ENCODE measurements around the gene INPP4B. TPM values are rescaled to one million over a fixed set of nuclear protein-coding genes. Genes with fewer than 3 reads are reported as not detected.

INPP4B gene
- total and polyA plus RNA-seq, 2 experiments from 2014 or later: 20.3 to 27.5 TPM

DNA sequence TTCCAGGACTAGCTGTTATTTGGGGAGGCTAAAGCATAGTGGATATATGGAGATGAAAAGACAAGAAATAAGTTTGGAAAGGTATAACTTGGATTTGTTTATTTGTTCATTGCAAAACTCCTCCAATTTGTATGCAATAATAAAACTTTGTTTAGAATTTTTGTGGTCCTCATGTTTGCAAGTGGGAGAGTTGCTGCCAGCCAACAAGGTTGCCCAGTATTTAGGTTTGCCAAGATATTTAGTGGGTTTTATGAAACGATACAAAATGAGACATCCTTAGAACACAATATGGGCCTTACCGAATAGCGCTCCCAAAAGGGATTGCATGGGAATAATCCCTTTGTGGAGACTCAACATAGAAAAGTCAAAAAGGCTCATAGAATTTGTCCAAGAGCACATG lies 162.1 kb downstream of the INPP4B start:
- H2AFZ ChIP-seq: no peak overlapping the region
- no peak overlapping the region for H3K9ac ChIP-seq
- H3K36me3 ChIP-seq (ENCODE audit: low read depth): no peaks in the 10 kb centered on the region
- H3F3A ChIP-seq (ENCODE audit: insufficient read depth): no peaks in the 10 kb centered on the region
- no peaks in the 10 kb centered on the region for H3K9me3 ChIP-seq (ENCODE audit: low read depth)
- in situ Hi-C loops (cut with MboI): no loop called here
- H4K20me1 ChIP-seq (ENCODE audit: insufficient read depth): no peaks in the 10 kb centered on the region
- H3K4me3 ChIP-seq: no peak overlapping the region
- no peak for DNase-seq
- TF ChIP-seq EZH2phosphoT487 (IDR thresholded peaks at IDR 0.05; ENCODE audit: insufficient read depth, low read depth) (no peak), EZH2 (IDR thresholded peaks at IDR 0.05; ENCODE audit: insufficient read depth, poor library complexity, severe bottlenecking) (no peak)
- H3K4me1 ChIP-seq (ENCODE audit: insufficient read depth): no peaks in the 10 kb centered on the region
- no peaks in the 10 kb centered on the region; the same call in 1 of the 2 replicates for H3K9me2 ChIP-seq (ENCODE audit: insufficient read depth)
- H3K27ac ChIP-seq: no peak overlapping the region
- no peak overlapping the region for H3K4me2 ChIP-seq (ENCODE audit: unreplicated experiment)
- no peaks in the 10 kb centered on the region for H3K79me2 ChIP-seq (ENCODE audit: insufficient read depth)
- no peaks in the 10 kb centered on the region for H3K27me3 ChIP-seq (replicated peaks; ENCODE audit: insufficient read depth)
- WGBS, 2 experiments (ENCODE audit: low coverage in 1 of 2, low lambda C conversion rate in 2 of 2, missing lambda C conversion rate in 2 of 2): 83 to 90% methylated on average over 3 of the region's 3 CpGs

DNA sequence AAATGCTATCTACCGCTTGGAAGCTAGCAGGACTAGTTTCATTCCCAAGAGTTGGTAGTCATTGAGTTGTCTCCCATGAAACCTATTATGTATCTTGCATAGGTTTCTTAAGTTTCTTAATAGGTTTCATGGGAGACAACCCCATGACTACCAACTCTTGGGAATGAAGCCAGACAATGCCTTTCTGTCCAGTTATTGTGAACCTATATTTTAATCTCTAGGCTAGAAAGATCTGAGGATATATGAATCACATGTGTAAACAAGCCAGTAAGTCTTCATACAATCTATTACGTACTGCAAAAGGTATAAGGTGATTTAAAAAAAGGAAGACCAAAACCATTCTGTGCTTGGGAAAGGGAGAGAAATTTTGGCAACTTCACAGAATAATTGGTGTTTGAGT lies 162.6 kb downstream of the INPP4B start:
- no peak overlapping the region for H3K9ac ChIP-seq
- 86 to 92% methylated on average over 2 of the region's 2 CpGs for WGBS, 2 experiments (ENCODE audit: low coverage in 1 of 2, low lambda C conversion rate in 2 of 2, missing lambda C conversion rate in 2 of 2)
- H3K36me3 ChIP-seq (ENCODE audit: low read depth): no peaks in the 10 kb centered on the region
- no peaks in the 10 kb centered on the region for H3K79me2 ChIP-seq (ENCODE audit: insufficient read depth)
- H2AFZ ChIP-seq: no peak overlapping the region
- H3F3A ChIP-seq (ENCODE audit: insufficient read depth): no peaks in the 10 kb centered on the region
- H3K27ac ChIP-seq: no peak overlapping the region
- no peak overlapping the region for H3K4me3 ChIP-seq
- DNase-seq: no peak
- in situ Hi-C loops (cut with MboI): no loop called here
- H3K9me2 ChIP-seq (ENCODE audit: insufficient read depth): no peaks in the 10 kb centered on the region; the same call in 1 of the 2 replicates
- TF ChIP-seq EZH2phosphoT487 (IDR thresholded peaks at IDR 0.05; ENCODE audit: insufficient read depth, low read depth) (no peak), EZH2 (IDR thresholded peaks at IDR 0.05; ENCODE audit: insufficient read depth, poor library complexity, severe bottlenecking) (no peak)
- no peaks in the 10 kb centered on the region for H3K27me3 ChIP-seq (replicated peaks; ENCODE audit: insufficient read depth)
- no peak overlapping the region for H3K4me2 ChIP-seq (ENCODE audit: unreplicated experiment)
- no peaks in the 10 kb centered on the region for H3K9me3 ChIP-seq (ENCODE audit: low read depth)
- H4K20me1 ChIP-seq (ENCODE audit: insufficient read depth): no peaks in the 10 kb centered on the region
- H3K4me1 ChIP-seq (ENCODE audit: insufficient read depth): no peaks in the 10 kb centered on the region

DNA sequence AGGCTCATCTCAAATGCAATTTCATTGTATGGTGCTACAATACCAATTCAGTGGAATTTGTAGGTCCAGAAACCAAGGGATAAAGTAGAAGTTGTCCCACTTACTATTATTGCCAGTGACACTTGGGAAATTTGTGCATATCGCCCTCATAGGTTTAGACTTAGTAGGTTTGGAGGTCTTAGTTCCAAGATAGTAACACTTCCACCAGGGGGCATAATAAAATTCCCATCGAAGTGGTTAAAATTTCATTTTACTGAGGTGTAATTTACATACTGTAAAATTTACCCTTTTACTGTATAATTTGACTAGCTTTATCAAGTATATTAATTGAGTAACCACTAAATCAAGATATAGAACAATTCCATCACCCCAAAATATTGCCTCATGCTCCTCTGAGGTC lies 174.6 kb downstream of the INPP4B start:
- 86 to 94% methylated on average over 2 of the region's 2 CpGs for WGBS, 2 experiments (ENCODE audit: low coverage in 1 of 2, low lambda C conversion rate in 2 of 2, missing lambda C conversion rate in 2 of 2)
- Histone ChIP-seq H4K20me1 (ENCODE audit: insufficient read depth) (no peaks in the 10 kb centered on the region), H3K36me3 (ENCODE audit: low read depth) (no peaks in the 10 kb centered on the region), H3K27ac (no peak overlapping the region), H3K4me2 (ENCODE audit: unreplicated experiment) (no peak overlapping the region), H3K9me3 (ENCODE audit: low read depth) (no peaks in the 10 kb centered on the region), H3K4me3 (no peak overlapping the region), H3K9ac (no peak overlapping the region), H3K9me2 (ENCODE audit: insufficient read depth) (no peaks in the 10 kb centered on the region), H3K4me1 (ENCODE audit: insufficient read depth) (no peaks in the 10 kb centered on the region), H3F3A (ENCODE audit: insufficient read depth) (no peaks in the 10 kb centered on the region), H2AFZ (no peak overlapping the region), H3K79me2 (ENCODE audit: insufficient read depth) (no peaks in the 10 kb centered on the region), H3K27me3 (replicated peaks; ENCODE audit: insufficient read depth) (no peaks in the 10 kb centered on the region)
- TF ChIP-seq EZH2phosphoT487 (IDR thresholded peaks at IDR 0.05; ENCODE audit: insufficient read depth, low read depth): no peak
- in situ Hi-C loops (cut with MboI): no loop called here
- no peak for DNase-seq

DNA sequence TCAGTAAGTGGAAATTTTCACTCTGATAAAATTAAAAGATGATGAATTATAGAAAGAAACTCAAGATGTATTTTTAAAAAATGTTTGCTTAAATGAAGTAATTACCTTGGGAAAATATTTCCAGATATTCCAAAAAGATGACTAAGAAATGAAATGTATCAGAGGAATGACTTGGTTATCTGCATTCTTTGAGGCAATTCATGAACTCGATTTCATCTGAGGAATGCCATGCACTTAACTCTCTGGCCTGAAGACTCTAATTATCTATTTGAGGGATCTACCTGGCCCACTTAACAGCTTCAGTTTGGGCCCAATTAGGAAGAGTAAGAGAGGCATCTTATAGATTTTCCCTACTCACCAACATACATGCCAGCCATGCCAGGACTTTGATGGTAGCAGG lies 182.3 kb downstream of the INPP4B start:
- H3K4me1 ChIP-seq (ENCODE audit: insufficient read depth): peaks cover 11% of the 10 kb centered on the region; the same call in 1 of the 2 replicates
- H4K20me1 ChIP-seq (ENCODE audit: insufficient read depth): no peaks in the 10 kb centered on the region
- no peaks in the 10 kb centered on the region for H3F3A ChIP-seq (ENCODE audit: insufficient read depth)
- no peaks in the 10 kb centered on the region for H3K27me3 ChIP-seq (replicated peaks; ENCODE audit: insufficient read depth)
- H2AFZ ChIP-seq: no peak overlapping the region
- H3K9ac ChIP-seq: no peak overlapping the region
- H3K79me2 ChIP-seq (ENCODE audit: insufficient read depth): no peaks in the 10 kb centered on the region
- DNase-seq: peak; percentile 48
- in situ Hi-C loops (cut with MboI): no loop called here
- H3K27ac ChIP-seq: no peak overlapping the region
- peak overlapping the region; percentile 1 for H3K4me2 ChIP-seq (ENCODE audit: unreplicated experiment)
- H3K4me3 ChIP-seq: no peak overlapping the region
- no peaks in the 10 kb centered on the region for H3K36me3 ChIP-seq (ENCODE audit: low read depth)
- no peak for TF ChIP-seq EZH2 (IDR thresholded peaks at IDR 0.05; ENCODE audit: insufficient read depth, poor library complexity, severe bottlenecking)
- TF ChIP-seq EZH2phosphoT487 (IDR thresholded peaks at IDR 0.05; ENCODE audit: insufficient read depth, low read depth): no peak
- no peaks in the 10 kb centered on the region for H3K9me2 ChIP-seq (ENCODE audit: insufficient read depth)
- 24 to 27% methylated on average over 1 of the region's 1 CpG for WGBS, 2 experiments (ENCODE audit: low coverage in 1 of 2, low lambda C conversion rate in 2 of 2, missing lambda C conversion rate in 2 of 2)
- no peaks in the 10 kb centered on the region for H3K9me3 ChIP-seq (ENCODE audit: low read depth)

GRCh38 chr4:142660728-142661127 lies 185.4 kb downstream of the INPP4B start:
- H3K9ac ChIP-seq: no peak overlapping the region
- DNase-seq: no peak
- in situ Hi-C loops (cut with MboI): no loop called here
- H4K20me1 ChIP-seq (ENCODE audit: insufficient read depth): no peaks in the 10 kb centered on the region
- H3K79me2 ChIP-seq (ENCODE audit: insufficient read depth): no peaks in the 10 kb centered on the region
- H3K27ac ChIP-seq: no peak overlapping the region
- TF ChIP-seq EZH2phosphoT487 (IDR thresholded peaks at IDR 0.05; ENCODE audit: insufficient read depth, low read depth) (no peak), EZH2 (IDR thresholded peaks at IDR 0.05; ENCODE audit: insufficient read depth, poor library complexity, severe bottlenecking) (no peak)
- no peaks in the 10 kb centered on the region for H3K36me3 ChIP-seq (ENCODE audit: low read depth)
- 71 to 76% methylated on average over 8 of the region's 8 CpGs for WGBS, 2 experiments (ENCODE audit: low coverage in 1 of 2, low lambda C conversion rate in 2 of 2, missing lambda C conversion rate in 2 of 2)
- no peaks in the 10 kb centered on the region for H3K27me3 ChIP-seq (replicated peaks; ENCODE audit: insufficient read depth)
- H2AFZ ChIP-seq: no peak overlapping the region
- peaks cover 10% of the 10 kb centered on the region for H3K9me3 ChIP-seq (ENCODE audit: low read depth)
- H3K4me1 ChIP-seq (ENCODE audit: insufficient read depth): peaks cover 11% of the 10 kb centered on the region; the same call in 1 of the 2 replicates
- no peaks in the 10 kb centered on the region for H3K9me2 ChIP-seq (ENCODE audit: insufficient read depth)
- no peak overlapping the region for H3K4me2 ChIP-seq (ENCODE audit: unreplicated experiment)
- H3K4me3 ChIP-seq: no peak overlapping the region
- H3F3A ChIP-seq (ENCODE audit: insufficient read depth): peaks cover 6% of the 10 kb centered on the region; the same call in 1 of the 2 replicates

All from GM23248 (cell line).